GM12878 (cell line): ENCODE data around the gene MS4A14. TPM values are rescaled to one million over a fixed set of nuclear protein-coding genes. Genes with fewer than 3 reads are reported as not detected.

Experiments used
- BACH1 ChIP-seq: fragments of 450-650 bp; IDR thresholded peaks from 2 replicates; pipeline ENCODE4 v1.6.1; 2017; ENCODE audit warnings: mild to moderate bottlenecking, borderline replicate concordance
- CEBPB ChIP-seq, 2 experiments: fragments of 150-350 bp in 1 of 2; IDR thresholded peaks; 2 replicates each; pipeline ENCODE4 v1.6.1; 2012 to 2014; ENCODE audit warnings: low read depth in 2 of 2, low read length in 2 of 2, borderline replicate concordance in 1 of 2, inconsistent platforms in 1 of 2
- CUX1 ChIP-seq: IDR thresholded peaks from 2 replicates; pipeline ENCODE4 v1.6.1; 2012; ENCODE audit warnings: improper control_type of control experiment, low read depth, low read length; ENCODE audit not compliant: insufficient replicate concordance
- GATAD2B ChIP-seq: fragments of 450-650 bp; conservative IDR thresholded peaks from 2 replicates; pipeline ENCODE4 v1.6.1; 2017; ENCODE audit warnings: low read depth, mild to moderate bottlenecking, moderate library complexity
- IKZF2 ChIP-seq, 2 experiments: fragments of 450-650 bp; IDR thresholded peaks; 2 replicates each; pipeline ENCODE4 v1.6.1; 2017; ENCODE audit warnings: mild to moderate bottlenecking in 2 of 2, moderate library complexity in 2 of 2
- MEF2A ChIP-seq: IDR thresholded peaks from 2 replicates; pipeline ENCODE4 v1.6.1; 2011; ENCODE audit warnings: low read depth, mild to moderate bottlenecking, low read length, moderate library complexity; ENCODE audit not compliant: insufficient read depth
- MTA2 ChIP-seq: fragments of 450-650 bp; IDR thresholded peaks from 2 replicates; pipeline ENCODE4 v1.6.1; 2016; ENCODE audit warnings: low read depth, mild to moderate bottlenecking, moderate library complexity
- PBX3 ChIP-seq: IDR thresholded peaks from 2 replicates; pipeline ENCODE4 v1.6.1; 2011; ENCODE audit warnings: mild to moderate bottlenecking, low read depth, low read length, moderate library complexity; ENCODE audit not compliant: insufficient replicate concordance
- POLR2AphosphoS2 ChIP-seq: IDR thresholded peaks from 2 replicates; pipeline ENCODE4 v1.6.1; 2011; ENCODE audit warnings: low read depth, mild to moderate bottlenecking, low read length, improper control_type of control experiment, moderate library complexity
- STAT3 ChIP-seq: IDR thresholded peaks from 2 replicates; pipeline ENCODE4 v1.6.1; 2011; ENCODE audit warnings: low read depth, low read length, improper control_type of control experiment
- TCF12 ChIP-seq: IDR thresholded peaks from 2 replicates; pipeline ENCODE4 v1.6.1; 2011; ENCODE audit warnings: low read depth, mild to moderate bottlenecking, low read length
- polyA plus RNA-seq, 11 experiments: library from polyadenylated mRNA; depleted of rRNA in 4 of 11; unstranded in 6 of 11; stranded (reverse) in 5 of 11; fragments of >200 nt; fragmentation: Nextera tagmentation in 4 of 11; fragmentation: Illumina TruSeq in 1 of 11; extraction: Ambion mirVana in 4 of 11; extraction: Trizol in 1 of 11; gene quantifications; 1 replicate in 1 of 11; 2 replicates in 10 of 11; pipeline versions ENCODE4 v1.2.1 to v1.2.3, GENCODE V29; 2011 to 2016; ENCODE audit warnings: inconsistent platforms in 2 of 11, missing spikeins in 2 of 11, low read depth in 1 of 11
- total RNA-seq, 4 experiments: library from RNA; depleted of rRNA in 3 of 4; stranded (reverse); fragments of >200 nt in 3 of 4; fragmentation: Illumina TruSeq in 1 of 4; extraction: Trizol in 1 of 4; gene quantifications; 2 replicates each; pipeline versions ENCODE4 v1.2.1 to v1.2.3, GENCODE V29; 2013 to 2021

The MS4A14 gene
- total and polyA plus RNA-seq, 10 of the 15 experiments (the other 5 are each of a cell fraction or from before 2014, with no cell fraction given) = 0.13 to 1.0 (median 0.63) TPM; not detected in 1

DNA sequence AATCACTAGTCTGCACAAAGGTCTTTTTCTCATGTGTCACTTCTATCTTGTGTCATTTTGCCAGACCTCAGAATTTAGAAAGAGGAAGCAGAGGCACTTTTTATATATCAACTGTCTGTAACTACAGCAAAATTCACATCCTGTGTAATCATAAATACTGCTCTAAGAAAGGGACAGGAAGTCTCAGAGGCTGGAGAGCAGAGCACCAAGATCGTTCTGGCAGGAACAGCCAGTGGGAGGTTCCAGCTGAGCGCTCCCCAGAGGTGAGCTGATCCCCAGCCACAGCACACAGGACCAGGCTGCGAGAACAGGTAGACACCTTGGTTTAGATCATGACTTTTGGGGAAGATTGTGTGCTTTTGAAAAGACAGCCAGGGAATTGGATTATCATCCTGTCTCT is 17.9 kb upstream of the MS4A14 start, which contains the start of gene MS4A7 (continued):
- TF ChIP-seq MEF2A = peak; percentile 68
- peak; percentile 17 to 70; a peak in 3 of 4 replicates for TF ChIP-seq IKZF2 (IDR thresholded peaks at IDR 0.05)
- 0 out of 2 replicates have a peak, but pooled peaks have one; percentile 44 for TF ChIP-seq STAT3
- TF ChIP-seq CUX1 = peak; percentile 23
- TF ChIP-seq POLR2AphosphoS2 = 0 out of 2 replicates have a peak, but pooled peaks have one; percentile 34
- TF ChIP-seq MTA2 = peak; percentile 19; the same call in 1 of the 2 replicates
- 0 out of 2 replicates have a peak, but pooled peaks have one; percentile 20 for TF ChIP-seq BACH1
- no peak for TF ChIP-seq PBX3
- TF ChIP-seq TCF12 = 0 out of 2 replicates have a peak, but pooled peaks have one; percentile 14
- TF ChIP-seq GATAD2B = peak; percentile 60
- TF ChIP-seq CEBPB (IDR thresholded peaks at IDR 0.05; ENCODE audit: borderline replicate concordance in 1 of 2, low read depth in 2 of 2, low read length in 2 of 2) = no peak
